Duodenal mucosa (tissue), 2 donors: ENCODE results near the gene KLF13.

Source experiments
- H3K27ac ChIP-seq: one replicate; pipeline ENCODE4 v1.7.0; 2013; ENCODE audit warnings: low read depth, low read length
- H3K27me3 ChIP-seq, 2 donors: one replicate each; pipeline ENCODE4 v1.7.0; 2013; ENCODE audit warnings: low read length in 2 of 2, control low read depth in 1 of 2; ENCODE audit not compliant: insufficient read depth in 2 of 2, control insufficient read depth in 1 of 2
- H3K36me3 ChIP-seq, 2 donors: one replicate each; pipeline ENCODE4 v1.7.0; 2013; ENCODE audit warnings: low read length in 2 of 2, control low read depth in 1 of 2; ENCODE audit not compliant: insufficient read depth in 2 of 2, control insufficient read depth in 1 of 2
- H3K4me1 ChIP-seq, 2 donors: one replicate each; pipeline ENCODE4 v1.7.0; 2013; ENCODE audit warnings: low read length in 2 of 2, control low read depth in 1 of 2; ENCODE audit not compliant: insufficient read depth in 2 of 2, control insufficient read depth in 1 of 2
- H3K4me3 ChIP-seq, 2 donors: one replicate each; pipeline ENCODE4 v1.7.0; 2013; ENCODE audit warnings: low read length in 2 of 2, low read depth in 1 of 2
- H3K9ac ChIP-seq, 2 donors: one replicate each; pipeline ENCODE4 v1.7.0; 2013; ENCODE audit warnings: low read length in 2 of 2, low read depth in 1 of 2
- H3K9me3 ChIP-seq, 2 donors: one replicate each; pipeline ENCODE4 v1.7.0; 2013; ENCODE audit warnings: low read length in 2 of 2, control low read depth in 1 of 2; ENCODE audit not compliant: control insufficient read depth in 1 of 2

The KLF13 gene

GRCh38 chr15:31372635-31373091, 46.0 kb downstream of the KLF13 start:
- H3K4me3 ChIP-seq = no peak overlapping the region
- no peak overlapping the region for H3K27ac ChIP-seq
- H3K36me3 ChIP-seq = peaks cover 10 to 20% of the 10 kb centered on the region in 2 donors
- peaks cover 53 to 60% of the 10 kb centered on the region in 2 donors for H3K4me1 ChIP-seq
- no peak overlapping the region for H3K9ac ChIP-seq
- H3K27me3 ChIP-seq = no peaks in the 10 kb centered on the region
- no peaks in the 10 kb centered on the region for H3K9me3 ChIP-seq

GRCh38 chr15:31373096-31373865, 46.6 kb downstream of the KLF13 start:
- peaks cover 54 to 61% of the 10 kb centered on the region in 2 donors for H3K4me1 ChIP-seq
- H3K9ac ChIP-seq = no peak overlapping the region
- H3K27me3 ChIP-seq = no peaks in the 10 kb centered on the region
- no peak overlapping the region for H3K4me3 ChIP-seq
- H3K9me3 ChIP-seq = no peaks in the 10 kb centered on the region
- peaks cover 10 to 22% of the 10 kb centered on the region in 2 donors for H3K36me3 ChIP-seq
- H3K27ac ChIP-seq = no peak overlapping the region

- peaks cover 10 to 29% of the 10 kb centered on the region in 2 donors for H3K36me3 ChIP-seq
- H3K27me3 ChIP-seq = no peaks in the 10 kb centered on the region
- H3K4me1 ChIP-seq = peaks cover 60% of the 10 kb centered on the region in 2 donors
- H3K27ac ChIP-seq = peak overlapping the region; percentile 40
- H3K4me3 ChIP-seq = peak overlapping the region in 1 of 2 donors; percentile 2
- H3K9me3 ChIP-seq = no peaks in the 10 kb centered on the region
- H3K9ac ChIP-seq = peak overlapping the region in 1 of 2 donors; percentile 57
These were observed 47.3 kb downstream of the KLF13 start for GRCh38 chr15:31373970-31374369.

GRCh38 chr15:31374489-31374888, 47.9 kb downstream of the KLF13 start:
- Histone ChIP-seq H3K27me3 (no peaks in the 10 kb centered on the region), H3K9ac (peak overlapping the region in 1 of 2 donors; percentile 57), H3K27ac (peak overlapping the region; percentile 40), H3K36me3 (peaks cover 13 to 30% of the 10 kb centered on the region in 2 donors), H3K4me1 (peaks cover 57 to 60% of the 10 kb centered on the region in 2 donors), H3K4me3 (peak overlapping the region in 1 of 2 donors; percentile 2), H3K9me3 (no peaks in the 10 kb centered on the region)

GRCh38 chr15:31374986-31375385, 48.4 kb downstream of the KLF13 start:
- no peak overlapping the region for H3K9ac ChIP-seq
- H3K4me3 ChIP-seq = no peak overlapping the region
- H3K4me1 ChIP-seq = peaks cover 57 to 60% of the 10 kb centered on the region in 2 donors
- H3K36me3 ChIP-seq = peaks cover 17 to 35% of the 10 kb centered on the region in 2 donors
- no peak overlapping the region for H3K27ac ChIP-seq
- no peaks in the 10 kb centered on the region for H3K9me3 ChIP-seq
- H3K27me3 ChIP-seq = no peaks in the 10 kb centered on the region

GRCh38 chr15:31375772-31376171, 49.1 kb downstream of the KLF13 start:
- Histone ChIP-seq H3K4me3 (no peak overlapping the region), H3K27ac (peak overlapping the region; percentile 53), H3K27me3 (no peaks in the 10 kb centered on the region), H3K9ac (peak overlapping the region; percentile 3 to 48), H3K4me1 (peaks cover 57 to 60% of the 10 kb centered on the region in 2 donors), H3K36me3 (peaks cover 21 to 43% of the 10 kb centered on the region in 2 donors), H3K9me3 (no peaks in the 10 kb centered on the region)

- H3K27ac ChIP-seq = peak overlapping the region; percentile 53
- H3K9ac ChIP-seq = peak overlapping the region; percentile 3 to 48
- H3K36me3 ChIP-seq = peaks cover 21 to 48% of the 10 kb centered on the region in 2 donors
- H3K4me3 ChIP-seq = peak overlapping the region in 1 of 2 donors; percentile 16
- H3K27me3 ChIP-seq = no peaks in the 10 kb centered on the region
- no peaks in the 10 kb centered on the region for H3K9me3 ChIP-seq
- H3K4me1 ChIP-seq = peaks cover 57 to 60% of the 10 kb centered on the region in 2 donors
These were observed 49.9 kb downstream of the KLF13 start for GRCh38 chr15:31376511-31376910.

- H3K27ac ChIP-seq = peak overlapping the region; percentile 33
- no peak overlapping the region for H3K4me3 ChIP-seq
- H3K9ac ChIP-seq = no peak overlapping the region
- no peaks in the 10 kb centered on the region for H3K27me3 ChIP-seq
- no peaks in the 10 kb centered on the region for H3K9me3 ChIP-seq
- H3K4me1 ChIP-seq = peaks cover 60 to 64% of the 10 kb centered on the region in 2 donors
- peaks cover 21 to 53% of the 10 kb centered on the region in 2 donors for H3K36me3 ChIP-seq
These were observed 50.4 kb downstream of the KLF13 start for GRCh38 chr15:31377030-31377429.

- H3K36me3 ChIP-seq = peaks cover 11 to 41% of the 10 kb centered on the region in 2 donors
- peaks cover 61 to 69% of the 10 kb centered on the region in 2 donors for H3K4me1 ChIP-seq
- H3K9me3 ChIP-seq = no peaks in the 10 kb centered on the region
- no peaks in the 10 kb centered on the region for H3K27me3 ChIP-seq
- H3K27ac ChIP-seq = no peak overlapping the region
- H3K9ac ChIP-seq = no peak overlapping the region
- no peak overlapping the region for H3K4me3 ChIP-seq
These were observed 51.8 kb downstream of the KLF13 start for GRCh38 chr15:31378363-31378903.

- no peaks in the 10 kb centered on the region for H3K27me3 ChIP-seq
- H3K9me3 ChIP-seq = no peaks in the 10 kb centered on the region
- H3K9ac ChIP-seq = no peak overlapping the region
- H3K4me1 ChIP-seq = peaks cover 55 to 64% of the 10 kb centered on the region in 2 donors
- peaks cover 11 to 36% of the 10 kb centered on the region in 2 donors for H3K36me3 ChIP-seq
- H3K27ac ChIP-seq = no peak overlapping the region
- no peak overlapping the region for H3K4me3 ChIP-seq
These were observed 52.4 kb downstream of the KLF13 start for GRCh38 chr15:31379042-31379441.
